HG03175 (cell line): ENCODE measurements around the gene LGALS7.

ENCODE experiments used
- ATAC-seq: cut with Tn5 transposase; IDR thresholded peaks from one replicate; pipeline ENCODE4 v1.9.1; 2021; ENCODE audit warnings: mild to moderate bottlenecking, moderate library complexity; ENCODE audit not compliant: unreplicated experiment

Gene LGALS7

DNA sequence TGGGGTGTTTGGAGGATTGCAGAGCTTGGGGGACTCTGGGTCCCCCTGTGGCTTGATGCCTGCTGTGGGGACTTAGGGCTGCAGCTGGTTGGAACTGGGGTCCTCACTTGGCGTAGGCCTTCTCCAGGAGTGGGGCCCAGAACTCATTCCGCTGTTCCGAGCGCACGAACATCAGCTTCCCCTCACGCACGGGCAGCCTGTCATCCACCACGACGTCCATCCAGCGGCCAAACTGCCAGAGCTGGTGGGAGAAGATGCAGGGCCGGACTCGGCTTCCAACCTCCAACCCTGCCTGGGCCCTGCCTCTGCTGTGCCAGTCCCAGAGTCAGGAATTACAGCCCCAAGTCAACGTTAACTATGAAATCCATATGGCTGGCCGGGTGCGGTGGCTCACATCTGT is 31.6 kb downstream of the LGALS7 start:
- no peak for ATAC-seq

DNA sequence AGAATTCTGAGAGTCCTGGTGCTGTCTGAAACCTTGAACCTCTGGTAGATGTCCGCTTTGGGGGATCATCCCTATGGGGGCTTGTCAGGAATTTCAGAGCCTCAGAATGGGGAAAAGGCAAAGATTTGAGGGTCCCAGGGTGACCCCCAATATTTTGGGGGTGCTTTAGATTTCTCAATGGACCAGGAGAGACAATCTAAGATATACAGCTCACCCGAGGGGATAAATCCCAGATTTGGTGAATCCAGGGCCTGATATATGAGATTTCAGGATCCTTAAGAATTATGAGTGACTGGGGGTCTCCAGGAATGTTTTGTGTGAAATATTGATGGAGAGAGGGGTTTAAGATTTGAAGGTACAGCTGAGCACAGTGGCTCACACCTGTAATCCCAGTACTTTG is 32.4 kb downstream of the LGALS7 start:
- no peak for ATAC-seq

DNA sequence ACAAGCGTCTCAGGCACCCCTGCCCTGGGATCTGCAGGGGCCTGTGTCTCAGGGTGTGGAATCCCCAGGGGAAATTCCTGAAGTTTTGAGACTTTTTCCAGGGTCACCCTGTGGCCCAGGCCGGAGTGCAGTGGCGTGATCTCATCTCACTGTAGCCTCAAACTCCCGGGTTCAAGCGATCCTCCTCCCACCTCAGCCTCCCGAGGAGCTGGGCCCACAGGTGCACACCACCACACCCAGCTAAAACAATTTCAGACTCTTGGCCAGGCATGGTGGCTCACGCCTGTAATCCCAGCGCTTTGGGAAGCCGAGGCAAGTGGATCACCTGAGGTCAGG is 33.1 kb downstream of the LGALS7 start:
- no peak for ATAC-seq

DNA sequence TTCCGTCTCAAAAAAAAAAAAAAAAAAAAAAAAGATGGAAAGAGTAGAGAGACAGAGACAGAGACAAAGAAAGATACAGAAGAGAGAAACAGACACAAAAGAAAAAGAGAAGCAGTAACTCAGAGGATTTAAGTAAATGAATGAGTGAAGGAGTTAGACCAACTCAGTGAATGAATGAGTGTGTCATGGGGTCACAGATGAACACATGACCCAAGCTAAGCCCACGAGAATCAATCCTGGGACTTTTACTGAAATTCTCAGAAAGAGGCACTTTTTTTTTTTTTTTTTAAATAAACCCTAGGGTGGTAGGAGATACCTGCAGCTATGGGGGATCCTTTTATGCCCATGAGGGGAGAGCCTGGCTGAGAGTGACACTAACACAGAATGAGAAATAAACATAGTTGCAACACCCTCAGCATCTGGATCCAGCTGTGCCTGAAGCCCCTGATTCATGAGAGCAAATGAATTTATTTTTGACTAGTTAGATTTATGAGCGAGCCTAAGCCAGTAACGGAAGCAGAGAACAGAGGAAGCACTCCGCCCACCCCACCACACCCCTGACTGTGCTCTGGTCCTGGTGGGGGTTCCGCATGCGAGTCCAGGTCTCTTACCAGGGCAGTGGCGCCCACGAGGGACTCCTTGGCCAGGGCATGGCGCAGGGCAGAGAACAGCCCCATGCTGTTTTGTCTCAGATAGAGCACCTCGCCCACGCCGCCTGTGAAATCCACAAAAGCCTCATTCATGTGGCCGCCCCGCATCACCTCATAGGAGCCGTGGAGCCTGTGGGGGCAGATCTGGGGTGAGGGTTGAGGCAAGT is 33.7 kb downstream of the LGALS7 start:
- no peak for ATAC-seq

DNA sequence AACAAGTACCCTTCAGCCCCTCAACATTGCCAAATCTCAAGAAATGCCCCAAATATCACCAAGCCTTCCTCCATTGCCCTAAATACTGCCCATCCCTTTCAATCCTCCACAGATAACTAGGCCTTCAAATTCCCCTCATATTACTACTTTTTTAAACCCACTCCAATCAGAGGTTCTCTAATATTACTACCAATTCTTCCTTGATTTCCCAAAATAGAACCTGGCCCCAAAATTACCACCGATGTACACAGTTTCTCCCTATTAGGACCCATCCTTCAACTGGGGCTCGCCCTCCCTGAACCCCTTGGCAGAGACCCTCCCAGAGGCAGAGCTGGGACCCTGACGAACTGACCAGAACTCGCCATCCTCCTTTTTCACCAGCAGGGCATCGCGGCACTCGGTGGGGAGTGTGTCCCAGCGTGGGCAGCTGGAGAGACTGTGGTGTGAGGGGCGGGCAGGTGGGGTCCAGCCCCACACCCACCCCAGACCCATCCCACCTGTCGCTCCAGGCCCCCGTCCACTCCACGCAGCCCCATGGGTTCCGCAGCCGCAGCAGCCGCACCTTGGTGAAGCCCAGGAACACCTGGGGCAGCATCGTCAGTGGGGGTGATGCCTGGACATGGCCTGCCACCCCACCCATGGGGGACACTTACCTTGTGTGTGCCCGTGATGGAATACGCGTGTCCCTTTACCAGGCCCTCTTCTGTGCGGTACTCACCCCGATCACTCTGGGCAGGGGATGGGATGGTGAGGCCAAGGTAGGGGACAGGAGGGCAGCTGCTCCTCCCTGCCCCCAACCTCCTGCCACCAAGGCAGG is 35.2 kb downstream of the LGALS7 start:
- ATAC-seq, result no peak

DNA sequence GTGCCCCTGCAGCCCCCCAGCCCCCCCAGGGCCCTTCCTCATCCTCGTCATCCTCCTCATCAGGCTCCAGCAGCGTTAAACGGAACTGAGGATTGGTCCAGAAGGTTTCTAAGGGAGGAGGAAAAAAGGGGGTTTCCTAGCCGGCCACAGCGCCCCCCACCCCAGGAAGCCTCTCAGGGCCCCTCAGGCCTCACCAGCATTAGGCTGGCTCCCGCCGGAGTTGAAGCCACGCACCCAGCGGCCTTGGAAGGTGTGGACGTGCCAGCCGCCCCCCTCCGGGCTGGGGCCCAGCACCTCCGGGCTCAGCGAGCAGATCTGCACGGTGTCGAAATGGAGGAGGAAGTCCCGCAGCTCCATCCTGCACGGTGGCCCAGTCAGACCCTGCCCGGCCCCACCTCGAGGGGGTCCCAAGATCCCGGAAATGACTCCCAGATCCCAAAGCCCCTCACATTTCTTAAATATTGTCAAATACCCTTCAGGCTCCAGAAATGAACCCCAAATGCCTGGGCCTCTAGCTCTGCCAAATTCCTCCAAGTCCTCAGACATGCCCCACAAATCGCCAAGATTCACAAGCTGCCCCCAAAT is 35.9 kb downstream of the LGALS7 start:
- no peak for ATAC-seq

DNA sequence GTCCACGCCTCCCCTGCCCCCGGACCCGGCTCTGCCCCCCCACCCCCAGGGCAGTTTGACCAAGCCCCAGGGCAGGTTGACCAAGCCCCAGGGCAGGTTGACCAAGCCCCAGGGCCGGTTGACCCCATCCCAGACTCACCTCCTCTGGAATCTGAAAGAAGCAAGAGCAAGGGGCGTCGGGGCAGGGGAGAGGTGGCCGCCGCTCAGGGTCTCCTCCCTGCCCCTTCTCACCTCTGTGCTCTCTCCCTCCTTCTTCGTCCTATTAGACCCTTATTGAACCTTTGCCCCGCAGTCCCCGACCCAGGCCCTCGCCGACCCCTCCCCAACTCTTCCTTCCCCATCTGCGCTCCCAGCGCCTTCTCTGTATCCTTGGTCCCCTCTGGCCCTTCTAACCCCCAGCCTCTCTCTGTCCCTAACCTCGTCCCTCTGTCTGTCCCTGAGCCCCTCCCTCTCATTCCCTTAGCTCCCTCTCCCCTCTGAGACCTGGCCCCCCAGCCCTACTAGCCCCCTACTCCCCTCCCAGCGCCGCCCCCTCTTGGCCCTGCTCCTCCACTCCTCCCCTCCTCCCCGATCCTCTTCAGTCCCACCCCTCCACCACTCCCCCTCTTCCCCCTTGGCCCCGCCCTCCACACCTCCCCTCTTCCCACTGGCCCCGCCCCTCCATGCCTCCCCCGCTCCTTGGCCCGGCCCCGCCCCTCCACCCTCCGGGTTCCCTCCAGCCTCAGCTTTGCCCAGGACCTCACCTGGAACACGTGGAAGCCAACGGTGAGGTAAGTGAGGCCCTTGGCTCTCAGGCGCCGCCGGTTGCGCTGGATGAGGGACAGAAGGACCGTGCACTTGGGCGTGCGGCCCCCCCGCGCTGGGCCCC is 36.7 kb downstream of the LGALS7 start:
- ATAC-seq, result no peak

DNA sequence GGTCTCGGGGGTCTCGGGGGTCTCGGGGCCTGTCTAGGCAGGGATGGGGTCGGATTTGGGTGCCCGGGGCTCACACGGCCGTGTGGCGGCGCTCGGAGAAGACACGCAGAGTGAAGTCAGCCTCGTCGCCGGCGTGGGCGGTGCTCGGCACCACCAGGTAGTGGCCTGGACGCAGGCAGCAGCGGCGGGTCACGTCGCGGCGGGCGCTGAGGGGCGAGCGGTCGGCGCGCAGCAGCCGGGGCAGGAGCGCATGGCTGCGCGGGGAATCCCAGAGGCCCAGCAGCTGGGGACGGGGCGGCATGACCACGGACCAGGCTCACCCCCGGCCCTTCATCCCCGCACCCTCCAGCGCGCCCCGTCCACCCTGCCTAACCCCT is 37.3 kb downstream of the LGALS7 start:
- no peak for ATAC-seq

DNA sequence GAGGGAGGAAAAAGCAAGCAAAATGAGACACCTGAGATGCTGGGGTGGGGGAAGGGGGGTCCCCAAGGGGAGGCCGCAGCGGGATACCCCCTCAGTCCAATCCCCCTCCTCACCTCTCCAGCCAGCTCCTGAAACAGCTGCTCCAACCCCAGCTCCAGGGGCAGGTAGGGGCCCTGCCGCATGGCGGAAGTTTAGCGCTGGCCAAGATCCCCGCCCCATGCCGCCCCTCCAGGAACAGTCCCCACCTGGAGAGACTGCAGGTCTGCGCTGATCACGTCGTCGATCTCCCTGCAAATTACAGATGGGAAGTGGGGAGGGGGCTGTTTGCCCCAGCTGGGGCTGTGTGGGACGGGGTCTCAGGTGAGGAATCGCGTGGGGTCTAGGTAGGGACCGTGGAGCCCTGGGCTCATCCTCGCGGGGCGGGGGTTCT is 38.0 kb downstream of the LGALS7 start:
- no peak for ATAC-seq

DNA sequence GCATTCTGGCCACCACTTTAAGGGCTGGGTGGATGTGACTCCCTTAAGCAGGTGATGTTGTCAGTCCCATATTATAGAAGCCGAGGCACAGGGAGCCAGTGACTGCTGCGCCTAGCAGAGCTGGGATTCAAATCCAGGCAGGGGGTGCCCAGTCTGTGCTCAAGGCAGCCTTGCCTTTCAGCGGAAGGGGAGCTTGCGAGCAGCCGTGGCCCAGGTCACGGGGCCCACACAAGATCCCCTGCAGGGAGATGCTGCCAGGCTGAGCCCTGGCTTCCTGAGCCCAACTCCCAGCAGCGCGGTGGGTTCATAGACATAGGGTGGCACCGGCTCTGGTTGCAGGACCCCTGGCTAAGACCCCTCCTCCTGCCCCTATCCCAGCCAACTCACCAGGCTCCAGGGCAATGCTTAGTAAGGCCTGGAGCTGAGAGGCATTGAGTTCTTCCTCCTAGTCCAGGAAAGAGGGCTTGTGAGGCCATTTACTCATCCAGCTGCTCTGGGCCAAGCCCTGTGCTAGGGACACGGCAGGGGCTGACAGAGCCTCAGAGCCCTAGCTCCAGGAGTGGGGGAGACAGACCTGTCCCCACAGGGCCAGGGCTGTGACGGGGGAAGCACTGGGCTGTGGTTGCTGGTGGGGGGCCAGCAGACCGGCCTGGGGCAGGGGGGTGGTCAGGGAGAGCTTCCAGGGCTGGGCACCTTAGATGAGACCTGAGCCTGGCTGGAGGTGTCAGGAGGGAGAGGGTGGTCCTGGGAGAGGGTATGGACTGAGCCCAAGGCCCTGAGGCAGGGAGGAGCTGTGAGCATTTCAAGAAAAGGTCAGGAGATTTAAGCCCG is 38.7 kb downstream of the LGALS7 start:
- ATAC-seq, result no peak

DNA sequence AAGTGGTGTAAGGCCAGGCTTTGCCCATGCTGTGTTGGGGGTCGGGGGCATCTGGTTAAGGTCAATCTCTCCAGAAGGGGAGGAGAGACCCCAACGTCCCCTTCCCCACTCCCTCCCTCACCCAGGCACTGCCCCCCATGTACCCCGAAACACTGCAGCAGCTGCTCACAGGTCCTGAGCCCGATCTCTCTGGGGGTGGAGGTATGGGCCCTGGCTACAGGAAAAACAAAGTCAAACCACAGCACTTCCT is 39.2 kb downstream of the LGALS7 start:
- ATAC-seq, result no peak

DNA sequence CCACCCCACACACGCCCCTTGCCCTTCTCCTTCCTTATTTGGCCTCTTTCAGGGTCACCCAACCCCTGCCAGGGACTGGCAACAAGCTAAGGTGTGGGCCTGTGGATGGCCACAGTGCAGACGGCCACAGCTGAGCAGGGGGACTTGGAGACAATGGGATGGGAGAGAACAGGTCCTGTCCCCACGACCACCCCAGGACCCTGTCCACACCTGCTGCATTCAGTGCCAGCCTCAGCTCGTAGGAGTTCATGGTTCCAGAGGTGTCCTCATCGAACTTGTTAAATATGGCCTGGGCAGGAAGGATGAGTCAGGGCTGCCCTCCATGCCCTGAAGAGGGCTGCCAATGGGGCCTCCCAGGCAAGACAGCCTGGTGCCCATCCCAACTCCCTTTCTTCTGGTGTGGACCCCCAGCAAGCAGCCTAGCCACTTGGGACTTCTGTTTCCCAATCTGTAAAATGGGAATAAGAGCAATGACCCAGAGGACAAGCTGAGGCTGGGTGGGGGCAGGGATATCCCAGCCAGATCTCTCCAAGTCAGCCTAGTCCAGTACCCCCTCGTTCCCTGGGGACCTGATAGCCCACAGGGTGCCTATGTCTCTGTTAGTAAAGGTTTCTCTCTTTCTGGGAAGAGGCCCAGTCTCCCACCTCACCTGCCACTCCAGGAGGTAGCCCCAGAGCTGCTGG is 39.7 kb downstream of the LGALS7 start:
- no peak for ATAC-seq

DNA sequence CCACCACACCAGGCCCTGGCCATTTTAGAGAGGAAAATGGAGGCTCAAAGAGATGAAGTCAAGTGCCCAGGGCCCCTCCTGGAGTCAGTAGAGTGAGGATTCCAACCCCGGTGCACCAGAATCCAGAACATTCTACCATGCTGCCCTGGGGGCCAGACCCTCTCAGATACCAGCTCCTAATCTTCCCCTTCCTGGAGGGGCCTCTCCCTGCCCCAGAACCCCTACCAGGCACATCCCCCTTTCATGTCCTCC is 40.1 kb downstream of the LGALS7 start:
- ATAC-seq, result no peak

DNA sequence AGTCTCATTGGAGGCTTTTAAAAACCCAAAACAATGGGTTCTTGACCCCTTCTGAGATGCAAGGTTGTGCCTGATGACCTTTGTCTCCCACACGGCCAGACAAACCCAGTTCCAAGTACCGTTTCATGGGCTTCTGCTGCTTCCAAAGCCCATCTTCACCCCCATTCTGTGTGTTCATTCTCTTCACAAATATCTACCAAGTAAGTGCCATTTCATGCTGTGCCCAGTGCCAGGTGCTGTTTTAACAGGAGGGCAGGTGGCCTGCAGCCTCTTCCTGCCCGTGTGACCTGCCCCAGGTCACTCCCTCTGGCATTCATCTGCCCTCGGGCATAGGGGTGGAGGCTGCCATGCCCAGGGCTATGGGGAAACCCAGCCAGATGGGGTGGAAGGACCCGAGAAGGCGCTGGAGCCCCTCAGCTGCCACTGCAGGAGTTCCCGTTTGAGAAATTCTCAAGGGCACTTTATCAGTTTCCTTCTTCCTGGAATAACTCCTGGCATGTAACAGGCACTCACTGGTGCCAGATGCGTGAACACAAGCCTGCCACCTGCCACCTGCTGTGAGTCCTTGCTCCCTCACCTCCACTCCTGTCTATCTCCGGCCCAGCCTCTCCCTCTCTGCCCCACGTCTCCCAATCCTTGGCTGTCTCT is 41.5 kb downstream of the LGALS7 start:
- ATAC-seq, result no peak

DNA sequence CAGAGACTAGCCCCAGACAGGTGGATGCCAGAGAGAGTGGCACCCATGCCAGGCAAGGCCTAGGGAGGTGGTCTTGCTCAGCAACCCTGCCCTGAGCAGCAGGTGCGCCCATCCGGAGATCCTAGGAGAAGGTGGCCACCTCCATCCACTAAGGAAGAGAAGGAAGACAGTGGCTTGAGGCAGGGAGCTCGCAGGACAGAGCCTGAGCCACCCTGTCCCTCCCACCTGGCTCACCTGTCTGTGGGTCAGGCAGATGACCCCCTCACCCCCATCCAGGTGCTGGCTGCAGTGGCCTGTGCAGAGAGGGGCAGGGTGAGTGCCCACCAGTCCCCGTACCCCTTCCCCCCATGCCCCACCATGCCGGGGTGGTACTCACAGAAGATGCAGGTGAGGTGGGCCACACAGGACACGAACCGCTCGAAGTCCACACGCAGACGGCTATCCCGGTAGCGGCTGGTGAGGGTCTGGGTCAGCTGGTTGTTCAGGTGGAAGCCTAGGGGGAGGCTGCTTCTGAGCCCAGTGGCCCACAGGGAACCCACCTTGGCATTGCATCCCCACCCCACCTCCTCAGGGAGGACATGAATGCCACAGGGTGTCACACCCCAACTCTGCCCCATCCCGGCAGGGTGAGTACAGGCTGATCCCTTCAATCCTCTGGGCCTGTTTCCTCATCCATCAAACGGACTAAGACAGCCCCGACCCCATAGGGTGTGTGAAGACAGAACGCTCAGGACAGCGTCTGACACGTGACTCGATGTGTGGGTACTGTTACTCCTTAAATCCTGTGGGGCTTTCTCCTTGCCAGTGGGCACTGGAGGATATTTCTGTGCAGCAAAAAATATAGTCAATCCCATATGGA is 42.4 kb downstream of the LGALS7 start:
- no peak for ATAC-seq

DNA sequence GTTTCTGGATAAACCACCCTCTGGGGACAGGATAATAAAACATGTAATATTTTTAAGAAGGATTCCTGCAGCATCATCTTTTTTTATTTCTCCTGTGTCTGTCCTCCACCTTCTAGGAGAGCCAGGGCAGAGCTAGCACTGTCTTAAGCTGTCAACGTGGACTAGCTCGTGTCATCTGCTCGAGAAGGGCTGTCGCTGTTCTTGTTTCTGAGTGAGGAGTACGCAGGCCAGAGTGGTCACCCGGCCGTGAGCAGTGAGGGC is 42.9 kb downstream of the LGALS7 start:
- ATAC-seq, result no peak

DNA sequence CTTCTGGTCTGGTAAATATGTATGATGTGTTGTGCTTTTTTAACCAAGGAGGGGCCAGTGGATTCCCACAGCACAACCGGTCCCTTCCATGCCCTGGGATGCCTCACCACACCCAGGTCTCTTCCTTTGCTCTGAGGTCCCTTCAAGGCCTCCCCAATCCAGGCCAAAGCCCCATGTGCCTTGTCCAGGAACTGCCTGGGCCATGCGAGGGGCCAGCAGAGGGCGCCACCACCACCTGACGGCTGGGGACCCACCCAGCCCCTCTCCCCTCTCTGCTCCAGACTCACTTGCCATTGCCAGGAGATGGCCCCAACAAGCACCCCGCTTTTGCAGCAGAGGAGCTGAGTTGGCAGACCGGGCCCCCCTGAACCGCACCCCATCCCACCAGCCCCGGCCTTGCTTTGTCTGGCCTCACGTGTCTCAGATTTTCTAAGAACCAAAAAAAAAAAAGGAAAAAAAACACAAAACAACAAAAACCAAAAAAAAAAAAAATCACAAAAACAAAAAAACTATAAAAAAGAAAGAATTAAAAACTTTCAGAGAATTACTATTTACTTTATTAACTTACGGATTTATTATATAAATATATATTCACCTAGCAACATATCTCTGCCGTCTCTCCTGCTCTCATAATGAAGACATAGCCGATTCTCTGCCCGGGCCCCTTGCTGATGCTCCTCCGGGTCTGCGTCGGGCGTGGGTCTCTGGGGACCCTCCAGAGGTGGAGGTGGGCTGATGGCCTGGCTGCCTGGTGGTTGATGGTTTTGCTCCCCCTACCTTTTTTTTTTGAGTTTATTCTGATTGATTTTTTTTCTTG is 43.5 kb downstream of the LGALS7 start:
- ATAC-seq, result no peak
